ENCODE measurements around the gene BST1. TPM values are rescaled to one million over a fixed set of nuclear protein-coding genes. Genes with fewer than 3 reads are reported as not detected.

Gene BST1
- polyA plus RNA-seq, 1 of the 3 experiments (the other 2 are of a cell fraction), result 7.3 TPM

- DNase-seq, result no peak
- Histone ChIP-seq H3F3A (replicated peaks; ENCODE audit: insufficient read depth) (no peaks in the 10 kb centered on the region), H3K9me3 (no peaks in the 10 kb centered on the region), H3K9ac (no peak overlapping the region), H3K27ac (ENCODE audit: low read depth in 2 of 2, low read length in 1 of 2) (no peak overlapping the region), H3K9me2 (no peaks in the 10 kb centered on the region), H2AFZ (ENCODE audit: low read depth) (no peak overlapping the region), H3K79me2 (ENCODE audit: insufficient read depth) (no peaks in the 10 kb centered on the region), H3K27me3 (ENCODE audit: insufficient read depth) (no peaks in the 10 kb centered on the region), H3K4me1 (ENCODE audit: control insufficient read depth in 1 of 2, insufficient read depth in 2 of 2, low read depth in 1 of 2, low read length in 1 of 2) (peaks cover 0 to 4% of the 10 kb centered on the region in 2 experiments; a peak in 2 of 4 replicates), H3K4me3 (ENCODE audit: low read depth in 2 of 2, low read length in 1 of 2) (no peak overlapping the region), H4K20me1 (ENCODE audit: insufficient read depth) (no peaks in the 10 kb centered on the region), H3K36me3 (replicated peaks in 1 of 2; ENCODE audit: control insufficient read depth in 1 of 2, insufficient read depth in 2 of 2, low read length in 1 of 2) (no peaks in the 10 kb centered on the region), H3K4me2 (no peak overlapping the region)
- CTCF ChIA-PET, result interaction anchor here (1.3 to 1.7 kb wide), 3 partner anchors 18 to 171 kb away, joined by 3 to 6 read pairs (median 3); no protein-coding TSS in a partner anchor
- WGBS (ENCODE audit: low lambda C conversion rate), result 79% methylated on average over 2 of the region's 2 CpGs
- POLR2A ChIA-PET, result no interaction called here
- no peak for TF ChIP-seq POLR2AphosphoS5 (IDR thresholded peaks at IDR 0.05; ENCODE audit: low read depth, low read length)
- no peak for TF ChIP-seq EZH2phosphoT487 (IDR thresholded peaks at IDR 0.05; ENCODE audit: borderline replicate concordance, low read depth)
- no peak for TF ChIP-seq JUND (IDR thresholded peaks at IDR 0.05)
- no peak for TF ChIP-seq CHD2 (IDR thresholded peaks at IDR 0.05; ENCODE audit: low read length, partially characterized antibody)
- no peak for TF ChIP-seq FOXM1 (IDR thresholded peaks at IDR 0.05; ENCODE audit: low read depth)
- no peak for TF ChIP-seq RXRA (IDR thresholded peaks at IDR 0.05; ENCODE audit: borderline replicate concordance, low read depth)
- no peak for TF ChIP-seq USF1 (IDR thresholded peaks at IDR 0.05; ENCODE audit: borderline replicate concordance, low read depth)
- no peak for TF ChIP-seq RFX5 (IDR thresholded peaks at IDR 0.05; ENCODE audit: low read length)
- TF ChIP-seq NRF1 (IDR thresholded peaks at IDR 0.05; ENCODE audit: low read depth, low read length), result no peak
- no peak for TF ChIP-seq YY1 (IDR thresholded peaks at IDR 0.05; ENCODE audit: low read depth)
These were observed 8.9 kb downstream of the BST1 start for GRCh38 chr4:15711762-15712161.

- H4K20me1 ChIP-seq (ENCODE audit: insufficient read depth), result no peaks in the 10 kb centered on the region
- 100% methylated on average over 1 of the region's 1 CpG for WGBS (ENCODE audit: low lambda C conversion rate)
- no peak for DNase-seq
- TF ChIP-seq YY1 (IDR thresholded peaks at IDR 0.05; ENCODE audit: low read depth), result no peak
- no peak for TF ChIP-seq POLR2AphosphoS5 (IDR thresholded peaks at IDR 0.05; ENCODE audit: low read depth, low read length)
- no peak for TF ChIP-seq NFIC (IDR thresholded peaks at IDR 0.05; ENCODE audit: borderline replicate concordance)
- no peak for TF ChIP-seq MAX (IDR thresholded peaks at IDR 0.05; ENCODE audit: low read depth)
- TF ChIP-seq ELF1 (IDR thresholded peaks at IDR 0.05), result no peak
- no peak for TF ChIP-seq USF1 (IDR thresholded peaks at IDR 0.05; ENCODE audit: borderline replicate concordance, low read depth)
- no peak for TF ChIP-seq JUND (IDR thresholded peaks at IDR 0.05)
- TF ChIP-seq EP300 (IDR thresholded peaks at IDR 0.05; ENCODE audit: borderline replicate concordance in 1 of 2, low read depth in 1 of 2, low read length in 1 of 2), result no peak
- TF ChIP-seq TCF12 (IDR thresholded peaks at IDR 0.05), result no peak
- no peak for TF ChIP-seq TEAD4 (IDR thresholded peaks at IDR 0.05; ENCODE audit: borderline replicate concordance, insufficient read depth)
- no peak for TF ChIP-seq REST (IDR thresholded peaks at IDR 0.05; ENCODE audit: low read depth, low read length)
- TF ChIP-seq FOSL2 (IDR thresholded peaks at IDR 0.05; ENCODE audit: borderline replicate concordance, low read depth), result no peak
- TF ChIP-seq USF2 (IDR thresholded peaks at IDR 0.05; ENCODE audit: borderline replicate concordance, low read depth, low read length), result no peak
- no peak for TF ChIP-seq FOXM1 (IDR thresholded peaks at IDR 0.05; ENCODE audit: low read depth)
- no peak overlapping the region for H3K4me2 ChIP-seq
- ChIA-PET POLR2A (interaction anchor here (0.6 kb wide), 1 partner anchor 191 kb away, joined by 3 read pairs; no protein-coding TSS in a partner anchor), CTCF (interaction anchor here (0.6 to 1.7 kb wide), 4 partner anchors 18 to 525 kb away, joined by 3 to 6 read pairs (median 3); no protein-coding TSS in a partner anchor)
- H3K4me3 ChIP-seq (ENCODE audit: low read depth in 2 of 2, low read length in 1 of 2), result no peak overlapping the region
- H3K9me2 ChIP-seq, result no peaks in the 10 kb centered on the region
- no peaks in the 10 kb centered on the region for H3K36me3 ChIP-seq (replicated peaks in 1 of 2; ENCODE audit: control insufficient read depth in 1 of 2, insufficient read depth in 2 of 2, low read length in 1 of 2)
- no peak overlapping the region for H3K9ac ChIP-seq
- no peak overlapping the region for H3K27ac ChIP-seq (ENCODE audit: low read depth in 2 of 2, low read length in 1 of 2)
- no peaks in the 10 kb centered on the region for H3K79me2 ChIP-seq (ENCODE audit: insufficient read depth)
- H3F3A ChIP-seq (replicated peaks; ENCODE audit: insufficient read depth), result no peaks in the 10 kb centered on the region
- H3K27me3 ChIP-seq (ENCODE audit: insufficient read depth), result no peaks in the 10 kb centered on the region
- H3K4me1 ChIP-seq (ENCODE audit: control insufficient read depth in 1 of 2, insufficient read depth in 2 of 2, low read depth in 1 of 2, low read length in 1 of 2), result peaks cover 0 to 8% of the 10 kb centered on the region in 2 experiments; a peak in 2 of 4 replicates
- no peak overlapping the region for H2AFZ ChIP-seq (ENCODE audit: low read depth)
- H3K9me3 ChIP-seq, result no peaks in the 10 kb centered on the region
These were observed 9.3 kb downstream of the BST1 start for GRCh38 chr4:15712214-15712613.

Data from SK-N-SH (cell line).